Breast epithelium (tissue), 3 donors: ENCODE data around the gene MS4A4E.

ENCODE experiments used
- CTCF ChIP-seq, 3 donors: fragments of 450-650 bp; IDR thresholded peaks; one replicate each; pipeline ENCODE4 v1.5.1; 2016 to 2017; ENCODE audit warnings: antibody characterized with exemption in 3 of 3, mild to moderate bottlenecking in 3 of 3, moderate library complexity in 3 of 3
- POLR2AphosphoS5 ChIP-seq, 3 donors: sonication (generic); formaldehyde crosslinking; IDR thresholded peaks; one replicate each; pipeline ENCODE4 v1.6.1; 2017; ENCODE audit warnings: antibody characterized with exemption in 3 of 3

- no peak for TF ChIP-seq CTCF (IDR thresholded peaks at IDR 0.05)
- TF ChIP-seq POLR2AphosphoS5 (IDR thresholded peaks at IDR 0.05): no peak
Measured at GRCh38 chr11:60222141-60222540, 20.8 kb downstream of the MS4A4E start.
